Psoas muscle (tissue), 8 donors: Measurements from ENCODE around the gene KANSL1. TPM values are rescaled to one million over a fixed set of nuclear protein-coding genes. Genes with fewer than 3 reads are reported as not detected.
"Not testable (repeated sequence)": the region's sequence is repeated elsewhere in the genome, so short reads cannot be mapped to it uniquely, and the experiment has no call there.

Source experiments
- ATAC-seq, 4 donors: fragments of 200-7000 bp; cut with Tn5 transposase; one replicate each; pipeline ENCODE4 v1.9.1; 2020; ENCODE audit warnings: moderate library complexity in 3 of 4, mild to moderate bottlenecking in 2 of 4
- DNase-seq, 2 donors: peaks; one replicate each; pipeline ENCODE4 v3.0.0-alpha.2; 2020
- H3K27ac ChIP-seq: fragments of 200-600 bp; one replicate; pipeline ENCODE4 v1.8.0; 2022
- H3K27me3 ChIP-seq, 3 donors: fragments of 200-600 bp in 1 of 3; one replicate each; pipeline versions ENCODE4 v1.6.1 to v1.8.0; 2013 to 2022; ENCODE audit warnings: low read length in 2 of 3, mild to moderate bottlenecking in 2 of 3, moderate library complexity in 1 of 3; ENCODE audit not compliant: insufficient read depth in 3 of 3
- H3K36me3 ChIP-seq, 2 donors: fragments of 200-600 bp in 1 of 2; one replicate each; pipeline versions ENCODE4 v1.6.1 to v1.8.0; 2013 to 2022; ENCODE audit warnings: low read depth in 1 of 2, mild to moderate bottlenecking in 1 of 2, moderate library complexity in 1 of 2; ENCODE audit not compliant: insufficient read depth in 1 of 2
- H3K4me1 ChIP-seq: fragments of 200-600 bp; one replicate; pipeline ENCODE4 v1.8.0; 2022
- H3K4me3 ChIP-seq: fragments of 200-600 bp; one replicate; pipeline ENCODE4 v1.8.0; 2022; ENCODE audit warnings: mild to moderate bottlenecking
- H3K9me3 ChIP-seq: fragments of 200-600 bp; one replicate; pipeline ENCODE4 v1.8.0; 2022
- CTCF ChIP-seq: fragments of 200-600 bp; IDR thresholded peaks from one replicate; pipeline ENCODE4 v1.8.0; 2022; ENCODE audit warnings: antibody characterized with exemption
- WGBS, 3 donors: extraction: QIAGEN DNeasy Blood & Tissue Kit; methylation state at CpG; one replicate each; pipeline versions ENCODE4 v1.1.6 to v1.1.7; 2013; 5-methylcytosine and 5-hydroxymethylcytosine counted together
- intact Hi-C, 2 donors: fragments of 100-400 bp; cut with DNase I; formaldehyde crosslinking; loops; one replicate each; pipeline versions ENCODE4 v1.11.0 to v1.14.2; 2022
- polyA plus RNA-seq, 3 donors: library from polyadenylated mRNA; stranded (reverse); fragments of 200-250 nt; gene quantifications; one replicate each; pipeline ENCODE4 v1.2.3, GENCODE V29; 2013
- total RNA-seq, 4 donors: library from RNA; stranded (reverse); fragmentation: NEBNext Ultra II Directional in 2 of 4; extraction: Animal tissue kit (Norgen Biotek cat#: 25700) in 2 of 4; gene quantifications; one replicate each; pipeline versions ENCODE4 v1.2.1 to v1.2.4, GENCODE V29; 2021 to 2023
- donor health status: healthy with polysubstance abuse.
- donor health status: DM: no; HTN: no; CAD: no; lungs with moderate emphysema.
- donor health status: Bipolar disorder and iron deficiency.
- donor health status: healthy.
- donor health status: DM: yes; HTN: yes; CAD: no.
- donor health status: DM: no; HTN: no; CAD: no.
- donor health status: DM: no; HTN: no; CAD: no.
- donor health status: DM: yes; HTN: yes; CAD: no.

The KANSL1 gene
- total and polyA plus RNA-seq, 7 donors: 6.9 to 37.5 (median 25.8) TPM

GRCh38 chr17:46020023-46020761, 173.0 kb downstream of the KANSL1 start:
- 66 to 79% (median 71%) methylated on average over 14 of the region's 14 CpGs for WGBS, 3 donors
- TF ChIP-seq CTCF: no peak
- Histone ChIP-seq H3K27ac (no peak overlapping the region), H3K36me3 (peaks cover 0 to 70% of the 10 kb centered on the region in 2 donors), H3K4me1 (no peaks in the 10 kb centered on the region), H3K27me3 (no peaks in the 10 kb centered on the region), H3K9me3 (no peaks in the 10 kb centered on the region), H3K4me3 (no peak overlapping the region)
- DNase-seq: no peak
- intact Hi-C loops: no loop called here
- no peak for ATAC-seq

- H3K4me3 ChIP-seq, ATAC-seq, intact Hi-C loops, H3K27me3 ChIP-seq, H3K27ac ChIP-seq, H3K4me1 ChIP-seq, H3K9me3 ChIP-seq, DNase-seq: not testable (repeated sequence)
- peaks cover 0 to 64% of the 10 kb centered on the region in 2 donors for H3K36me3 ChIP-seq
- 94 to 96% (median 94%) methylated on average over 8 of the region's 8 CpGs for WGBS, 3 donors
Measured at GRCh38 chr17:46019408-46019925, 173.8 kb downstream of the KANSL1 start.

- ATAC-seq (no peak), DNase-seq (no peak)
- H3K9me3 ChIP-seq: no peaks in the 10 kb centered on the region
- 55 to 62% (median 57%) methylated on average over 9 of the region's 9 CpGs for WGBS, 3 donors
- TF ChIP-seq CTCF: no peak
- H3K4me3 ChIP-seq: no peak overlapping the region
- intact Hi-C loops: no loop called here
- H3K36me3 ChIP-seq: peaks cover 0 to 44% of the 10 kb centered on the region in 2 donors
- H3K27ac ChIP-seq: no peak overlapping the region
- H3K4me1 ChIP-seq: no peaks in the 10 kb centered on the region
- H3K27me3 ChIP-seq: no peaks in the 10 kb centered on the region
Measured at GRCh38 chr17:46013502-46014165, 179.6 kb downstream of the KANSL1 start.

- 73 to 93% (median 81%) methylated on average over 7 of the region's 7 CpGs for WGBS, 3 donors
- no peak overlapping the region for H3K4me3 ChIP-seq
- intact Hi-C loops: no loop called here
- DNase-seq (no peak), ATAC-seq (no peak)
- TF ChIP-seq CTCF: no peak
- H3K27ac ChIP-seq: no peak overlapping the region
- peaks cover 1% of the 10 kb centered on the region for H3K4me1 ChIP-seq
- H3K36me3 ChIP-seq: peaks cover 0 to 39% of the 10 kb centered on the region in 2 donors
- H3K9me3 ChIP-seq: no peaks in the 10 kb centered on the region
- no peaks in the 10 kb centered on the region for H3K27me3 ChIP-seq
Measured at GRCh38 chr17:46013127-46013501, 180.1 kb downstream of the KANSL1 start.

- Histone ChIP-seq H3K27me3 (no peaks in the 10 kb centered on the region), H3K4me1 (peaks cover 7% of the 10 kb centered on the region), H3K27ac (no peak overlapping the region), H3K4me3 (no peak overlapping the region), H3K9me3 (no peaks in the 10 kb centered on the region), H3K36me3 (peaks cover 0 to 38% of the 10 kb centered on the region in 2 donors)
- no peak for DNase-seq
- intact Hi-C loops: no loop called here
- 73 to 82% (median 79%) methylated on average over 8 to 11 of the region's 11 CpGs for WGBS, 3 donors
- no peak for TF ChIP-seq CTCF
- no peak for ATAC-seq
Measured at GRCh38 chr17:46012506-46013079, 180.6 kb downstream of the KANSL1 start.
